GM18507 (cell line): ENCODE data around the gene ZC3H12A.

ENCODE experiments used
- DNase-seq: peaks from one replicate; pipeline ENCODE4 v3.0.0; 2011; ENCODE audit warnings: low read depth; ENCODE audit not compliant: insufficient read length; ENCODE audit errors: extremely low spot score
- FAIRE-seq: peaks from 2 replicates; lab custom pipeline; 2011; peaks lifted over from hg19 to GRCh38; lab: Jason Lieb, UNC

Gene ZC3H12A

DNA sequence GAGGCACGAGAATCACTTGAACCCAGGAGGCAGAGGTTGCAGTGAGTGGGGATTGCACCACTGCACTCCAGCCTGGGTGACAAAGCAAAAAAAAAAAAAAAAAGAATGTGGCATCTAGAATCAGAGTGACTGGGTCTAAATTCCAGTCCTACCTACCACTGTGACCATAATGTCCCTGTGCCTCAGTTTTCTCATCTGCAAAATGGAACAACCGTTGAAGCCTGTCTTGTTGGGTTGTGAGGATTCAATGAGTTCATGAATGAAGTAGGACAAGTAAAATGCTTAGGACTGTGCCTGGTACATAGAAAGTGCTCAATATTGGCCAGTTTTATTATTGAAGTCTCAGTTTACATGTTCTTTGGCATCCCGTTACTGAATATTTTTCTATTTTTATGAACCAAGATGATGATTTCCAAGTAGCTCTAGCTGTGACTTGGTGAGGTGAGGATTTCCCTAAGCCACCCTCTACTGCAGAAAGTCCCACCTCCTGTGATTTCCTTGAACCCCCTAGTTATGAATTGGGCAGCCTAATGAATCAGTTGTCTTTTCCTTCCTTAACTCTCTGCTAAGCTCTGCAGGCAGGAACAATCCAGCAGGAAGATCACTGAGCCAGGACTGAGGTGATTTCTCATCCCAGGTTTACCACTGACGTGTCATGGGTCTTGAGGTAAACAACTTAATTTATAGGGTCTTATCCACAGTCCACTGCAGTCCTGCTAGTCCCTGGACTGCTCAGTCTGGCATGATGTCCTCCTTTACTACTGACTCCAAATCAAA lies 59.1 kb downstream of the ZC3H12A start:
- FAIRE-seq (no peak), DNase-seq (no peak)
